SK-N-SH (cell line): ENCODE measurements around the gene TBL1XR1. TPM values are rescaled to one million over a fixed set of nuclear protein-coding genes. Genes with fewer than 3 reads are reported as not detected.

Experiments
- CTCF ChIA-PET: fragments of 300-600, 350-600 bp; formaldehyde crosslinking; extraction: SDS; loops from one replicate; lab custom pipeline; 2021; lab: Yijun Ruan, JAX
- POLR2A ChIA-PET: fragments of 350-600 bp; sonication (Branson Sonifier 250); formaldehyde crosslinking; extraction: SDS; loops from one replicate; lab custom pipeline; 2020; ENCODE audit warnings: antibody characterized with exemption, inconsistent platforms; lab: Yijun Ruan, JAX
- DNase-seq: peaks from one replicate; pipeline ENCODE4 v3.0.0; 2012
- H2AFZ ChIP-seq: fragments of 200-600 bp; sonication (generic); 2 replicates; pipeline ENCODE4 v1.8.1; 2016; ENCODE audit warnings: antibody characterized with exemption, mild to moderate bottlenecking, low read depth
- H3F3A ChIP-seq: fragments of 200-600 bp; sonication (generic); replicated peaks from 2 replicates; pipeline ENCODE3; 2016; ENCODE audit warnings: antibody characterized with exemption, mild to moderate bottlenecking; ENCODE audit not compliant: insufficient read depth
- H3K27ac ChIP-seq, 2 experiments: fragments of 200-500 bp in 1 of 2; fragments of 200-600 bp in 1 of 2; sonication (Bioruptor generic) in 1 of 2; sonication (generic), shearing (Covaris generic) in 1 of 2; 2 replicates each; pipeline versions ENCODE4 v1.5.1 to v1.6.1; 2014 to 2016; ENCODE audit warnings: low read depth in 2 of 2, inconsistent platforms in 1 of 2, low read length in 1 of 2, mild to moderate bottlenecking in 1 of 2, mixed read lengths in 1 of 2
- H3K27me3 ChIP-seq: fragments of 200-600 bp; sonication (generic), shearing (Covaris generic); 2 replicates; pipeline ENCODE4 v1.6.1; 2016; ENCODE audit warnings: mixed run types; ENCODE audit not compliant: insufficient read depth
- H3K36me3 ChIP-seq, 2 experiments: fragments of 200-500 bp in 1 of 2; fragments of 200-600 bp in 1 of 2; sonication (Bioruptor generic) in 1 of 2; sonication (generic) in 1 of 2; replicated peaks in 1 of 2; 2 replicates each; pipeline versions ENCODE3 to v1.5.1; 2014 to 2016; ENCODE audit warnings: low read length in 1 of 2, mild to moderate bottlenecking in 1 of 2; ENCODE audit not compliant: insufficient read depth in 2 of 2, control insufficient read depth in 1 of 2
- H3K4me1 ChIP-seq, 2 experiments: fragments of 200-500 bp in 1 of 2; fragments of 200-600 bp in 1 of 2; sonication (Bioruptor generic) in 1 of 2; sonication (generic), shearing (Covaris generic) in 1 of 2; 2 replicates each; pipeline versions ENCODE4 v1.5.1 to v1.6.1; 2014 to 2016; ENCODE audit warnings: low read depth in 1 of 2, low read length in 1 of 2, mixed run types in 1 of 2; ENCODE audit not compliant: insufficient read depth in 2 of 2, control insufficient read depth in 1 of 2
- H3K4me2 ChIP-seq: fragments of 200-600 bp; sonication (generic), shearing (Covaris generic); 2 replicates; pipeline ENCODE4 v1.6.1; 2017; ENCODE audit warnings: mixed run types
- H3K4me3 ChIP-seq, 2 experiments: fragments of 200-500 bp in 1 of 2; fragments of 200-600 bp in 1 of 2; sonication (Bioruptor generic) in 1 of 2; sonication (generic), shearing (Covaris generic) in 1 of 2; 2 replicates each; pipeline versions ENCODE4 v1.5.1 to v1.8.1; 2014 to 2016; ENCODE audit warnings: low read depth in 2 of 2, inconsistent platforms in 1 of 2, low read length in 1 of 2, mild to moderate bottlenecking in 1 of 2, mixed read lengths in 1 of 2, moderate library complexity in 1 of 2
- H3K79me2 ChIP-seq: fragments of 200-600 bp; sonication (generic); 2 replicates; pipeline ENCODE4 v1.8.1; 2017; ENCODE audit warnings: mild to moderate bottlenecking; ENCODE audit not compliant: insufficient read depth
- H3K9ac ChIP-seq: fragments of 200-600 bp; sonication (generic); 2 replicates; pipeline ENCODE4 v1.6.1; 2017; ENCODE audit warnings: mixed run types
- H3K9me2 ChIP-seq: fragments of 200-600 bp; sonication (generic); 2 replicates; pipeline ENCODE4 v1.6.1; 2017; ENCODE audit warnings: mixed run types
- H3K9me3 ChIP-seq: fragments of 200-600 bp; sonication (generic); 2 replicates; pipeline ENCODE4 v1.6.1; 2017; ENCODE audit warnings: mixed run types, mild to moderate bottlenecking, moderate library complexity
- H4K20me1 ChIP-seq: fragments of 200-600 bp; sonication (generic); 2 replicates; pipeline ENCODE4 v1.6.1; 2017; ENCODE audit warnings: mild to moderate bottlenecking, mixed run types; ENCODE audit not compliant: insufficient read depth
- ELF1 ChIP-seq: IDR thresholded peaks from 2 replicates; pipeline ENCODE4 v1.4.0; 2012
- EP300 ChIP-seq, 2 experiments: IDR thresholded peaks; 2 replicates each; pipeline versions ENCODE4 v1.4.0 to v1.6.1; 2012; ENCODE audit warnings: borderline replicate concordance in 1 of 2, low read depth in 1 of 2, low read length in 1 of 2
- FOSL2 ChIP-seq: IDR thresholded peaks from 2 replicates; pipeline ENCODE4 v1.4.0; 2012; ENCODE audit warnings: low read depth, mild to moderate bottlenecking, moderate library complexity, borderline replicate concordance
- FOXJ3 ChIP-seq: sonication (generic); formaldehyde crosslinking; IDR thresholded peaks from 2 replicates; pipeline ENCODE4 v1.5.1; 2020; ENCODE audit warnings: mild to moderate bottlenecking, missing genetic modification reagents
- GABPA ChIP-seq: IDR thresholded peaks from 2 replicates; pipeline ENCODE4 v1.4.0; 2012; ENCODE audit warnings: low read depth, mild to moderate bottlenecking
- NFIC ChIP-seq: IDR thresholded peaks from 2 replicates; pipeline ENCODE4 v1.4.0; 2012; ENCODE audit warnings: borderline replicate concordance
- RAD21 ChIP-seq: IDR thresholded peaks from 2 replicates; pipeline ENCODE4 v1.6.1; 2012; ENCODE audit warnings: mild to moderate bottlenecking, low read length
- RCOR1 ChIP-seq: fragments of 150-350 bp; IDR thresholded peaks from 2 replicates; pipeline ENCODE4 v1.6.1; 2017; ENCODE audit warnings: antibody characterized with exemption, low read length
- RXRA ChIP-seq: IDR thresholded peaks from 2 replicates; pipeline ENCODE4 v1.4.0; 2012; ENCODE audit warnings: low read depth, mild to moderate bottlenecking, borderline replicate concordance
- SIN3A ChIP-seq: IDR thresholded peaks from 2 replicates; pipeline ENCODE4 v1.6.1; 2012; ENCODE audit warnings: low read depth, mild to moderate bottlenecking, low read length, moderate library complexity, borderline replicate concordance
- TCF12 ChIP-seq: IDR thresholded peaks from 2 replicates; pipeline ENCODE4 v1.4.0; 2012
- TEAD4 ChIP-seq: IDR thresholded peaks from 2 replicates; pipeline ENCODE4 v1.4.0; 2012; ENCODE audit warnings: mild to moderate bottlenecking, borderline replicate concordance; ENCODE audit not compliant: insufficient read depth
- YY1 ChIP-seq: IDR thresholded peaks from 2 replicates; pipeline ENCODE4 v1.4.0; 2012; ENCODE audit warnings: low read depth, mild to moderate bottlenecking
- WGBS: methylation state at CpG from one replicate; pipeline ENCODE4 v1.1.6; 2017; ENCODE audit warnings: low lambda C conversion rate; 5-methylcytosine and 5-hydroxymethylcytosine counted together
- polyA plus RNA-seq, 3 experiments: library from polyadenylated mRNA; depleted of rRNA; stranded (reverse); fragments of >200 nt; gene quantifications; 2 replicates each; pipeline ENCODE4 v1.2.3, GENCODE V29; 2012
- TF ChIP-seq, protein P1 (sequence below): fragments of 200-600 bp; sonication (generic); IDR thresholded peaks from 2 replicates; pipeline ENCODE4 v1.6.1; 2017; ENCODE audit warnings: antibody characterized with exemption, mild to moderate bottlenecking, moderate library complexity
- TF ChIP-seq, protein P2 (sequence below): IDR thresholded peaks from 2 replicates; pipeline ENCODE4 v1.4.0; 2012; ENCODE audit warnings: low read depth, borderline replicate concordance
- TF ChIP-seq, protein P3 (sequence below): IDR thresholded peaks from 2 replicates; pipeline ENCODE4 v1.4.0; 2012; ENCODE audit warnings: low read depth
- TF ChIP-seq, protein P4 (sequence below): IDR thresholded peaks from 2 replicates; pipeline ENCODE4 v1.6.1; 2012; ENCODE audit warnings: mild to moderate bottlenecking, low read depth, low read length, moderate library complexity
- TF ChIP-seq, protein P5 (sequence below): IDR thresholded peaks from 2 replicates; pipeline ENCODE4; 2012

Gene TBL1XR1
- polyA plus RNA-seq, 1 of the 3 experiments (the other 2 are of a cell fraction), result 20.9 TPM

DNA sequence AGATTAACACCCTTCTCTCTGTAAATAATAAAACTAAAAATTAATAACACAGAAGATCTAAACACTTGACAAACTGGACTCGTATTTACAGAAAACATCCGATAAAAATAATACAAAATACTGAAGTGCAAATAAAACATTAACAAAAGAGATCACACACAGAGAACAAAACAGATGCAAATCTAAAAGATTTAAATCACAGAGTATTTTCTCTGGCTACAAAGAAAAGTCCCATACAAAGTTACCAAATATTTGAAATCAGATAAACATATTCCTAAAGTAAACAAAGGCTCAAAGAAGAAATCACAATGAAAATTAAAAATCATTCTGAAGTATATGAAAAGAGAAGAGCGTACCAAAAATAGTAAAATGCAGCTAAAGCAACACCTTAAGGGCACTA is 42.5 kb downstream of the TBL1XR1 start:
- Histone ChIP-seq H3K27ac (no peak overlapping the region), H2AFZ (no peak overlapping the region), H3K4me2 (no peak overlapping the region), H4K20me1 (peaks cover 87% of the 10 kb centered on the region), H3K27me3 (no peaks in the 10 kb centered on the region), H3K4me1 (peaks cover 14 to 18% of the 10 kb centered on the region in 2 experiments), H3K36me3 (no peaks in the 10 kb centered on the region), H3K9me2 (no peaks in the 10 kb centered on the region), H3F3A (peaks cover 11% of the 10 kb centered on the region), H3K4me3 (no peak overlapping the region), H3K9ac (no peak overlapping the region), H3K9me3 (no peaks in the 10 kb centered on the region), H3K79me2 (peaks cover 99% of the 10 kb centered on the region)
- DNase-seq, result no peak
- TF ChIP-seq RCOR1, result no peak
- TF ChIP-seq, protein P1, sequence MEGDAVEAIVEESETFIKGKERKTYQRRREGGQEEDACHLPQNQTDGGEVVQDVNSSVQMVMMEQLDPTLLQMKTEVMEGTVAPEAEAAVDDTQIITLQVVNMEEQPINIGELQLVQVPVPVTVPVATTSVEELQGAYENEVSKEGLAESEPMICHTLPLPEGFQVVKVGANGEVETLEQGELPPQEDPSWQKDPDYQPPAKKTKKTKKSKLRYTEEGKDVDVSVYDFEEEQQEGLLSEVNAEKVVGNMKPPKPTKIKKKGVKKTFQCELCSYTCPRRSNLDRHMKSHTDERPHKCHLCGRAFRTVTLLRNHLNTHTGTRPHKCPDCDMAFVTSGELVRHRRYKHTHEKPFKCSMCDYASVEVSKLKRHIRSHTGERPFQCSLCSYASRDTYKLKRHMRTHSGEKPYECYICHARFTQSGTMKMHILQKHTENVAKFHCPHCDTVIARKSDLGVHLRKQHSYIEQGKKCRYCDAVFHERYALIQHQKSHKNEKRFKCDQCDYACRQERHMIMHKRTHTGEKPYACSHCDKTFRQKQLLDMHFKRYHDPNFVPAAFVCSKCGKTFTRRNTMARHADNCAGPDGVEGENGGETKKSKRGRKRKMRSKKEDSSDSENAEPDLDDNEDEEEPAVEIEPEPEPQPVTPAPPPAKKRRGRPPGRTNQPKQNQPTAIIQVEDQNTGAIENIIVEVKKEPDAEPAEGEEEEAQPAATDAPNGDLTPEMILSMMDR, result no peak
- TF ChIP-seq, protein P2, sequence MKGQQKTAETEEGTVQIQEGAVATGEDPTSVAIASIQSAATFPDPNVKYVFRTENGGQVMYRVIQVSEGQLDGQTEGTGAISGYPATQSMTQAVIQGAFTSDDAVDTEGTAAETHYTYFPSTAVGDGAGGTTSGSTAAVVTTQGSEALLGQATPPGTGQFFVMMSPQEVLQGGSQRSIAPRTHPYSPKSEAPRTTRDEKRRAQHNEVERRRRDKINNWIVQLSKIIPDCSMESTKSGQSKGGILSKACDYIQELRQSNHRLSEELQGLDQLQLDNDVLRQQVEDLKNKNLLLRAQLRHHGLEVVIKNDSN, result no peak
- no peak for TF ChIP-seq RAD21
- TF ChIP-seq, protein P3, sequence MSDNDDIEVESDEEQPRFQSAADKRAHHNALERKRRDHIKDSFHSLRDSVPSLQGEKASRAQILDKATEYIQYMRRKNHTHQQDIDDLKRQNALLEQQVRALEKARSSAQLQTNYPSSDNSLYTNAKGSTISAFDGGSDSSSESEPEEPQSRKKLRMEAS, result no peak
- TF ChIP-seq FOXJ3 (CRISPR knock-in tag), result no peak
- TF ChIP-seq, protein P4, sequence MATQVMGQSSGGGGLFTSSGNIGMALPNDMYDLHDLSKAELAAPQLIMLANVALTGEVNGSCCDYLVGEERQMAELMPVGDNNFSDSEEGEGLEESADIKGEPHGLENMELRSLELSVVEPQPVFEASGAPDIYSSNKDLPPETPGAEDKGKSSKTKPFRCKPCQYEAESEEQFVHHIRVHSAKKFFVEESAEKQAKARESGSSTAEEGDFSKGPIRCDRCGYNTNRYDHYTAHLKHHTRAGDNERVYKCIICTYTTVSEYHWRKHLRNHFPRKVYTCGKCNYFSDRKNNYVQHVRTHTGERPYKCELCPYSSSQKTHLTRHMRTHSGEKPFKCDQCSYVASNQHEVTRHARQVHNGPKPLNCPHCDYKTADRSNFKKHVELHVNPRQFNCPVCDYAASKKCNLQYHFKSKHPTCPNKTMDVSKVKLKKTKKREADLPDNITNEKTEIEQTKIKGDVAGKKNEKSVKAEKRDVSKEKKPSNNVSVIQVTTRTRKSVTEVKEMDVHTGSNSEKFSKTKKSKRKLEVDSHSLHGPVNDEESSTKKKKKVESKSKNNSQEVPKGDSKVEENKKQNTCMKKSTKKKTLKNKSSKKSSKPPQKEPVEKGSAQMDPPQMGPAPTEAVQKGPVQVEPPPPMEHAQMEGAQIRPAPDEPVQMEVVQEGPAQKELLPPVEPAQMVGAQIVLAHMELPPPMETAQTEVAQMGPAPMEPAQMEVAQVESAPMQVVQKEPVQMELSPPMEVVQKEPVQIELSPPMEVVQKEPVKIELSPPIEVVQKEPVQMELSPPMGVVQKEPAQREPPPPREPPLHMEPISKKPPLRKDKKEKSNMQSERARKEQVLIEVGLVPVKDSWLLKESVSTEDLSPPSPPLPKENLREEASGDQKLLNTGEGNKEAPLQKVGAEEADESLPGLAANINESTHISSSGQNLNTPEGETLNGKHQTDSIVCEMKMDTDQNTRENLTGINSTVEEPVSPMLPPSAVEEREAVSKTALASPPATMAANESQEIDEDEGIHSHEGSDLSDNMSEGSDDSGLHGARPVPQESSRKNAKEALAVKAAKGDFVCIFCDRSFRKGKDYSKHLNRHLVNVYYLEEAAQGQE, result no peak
- no peak for TF ChIP-seq EP300 (IDR thresholded peaks at IDR 0.05; ENCODE audit: borderline replicate concordance in 1 of 2, low read depth in 1 of 2, low read length in 1 of 2)
- 95% methylated on average over 3 of the region's 3 CpGs for WGBS
- POLR2A ChIA-PET, result no interaction called here
- CTCF ChIA-PET, result no interaction called here

DNA sequence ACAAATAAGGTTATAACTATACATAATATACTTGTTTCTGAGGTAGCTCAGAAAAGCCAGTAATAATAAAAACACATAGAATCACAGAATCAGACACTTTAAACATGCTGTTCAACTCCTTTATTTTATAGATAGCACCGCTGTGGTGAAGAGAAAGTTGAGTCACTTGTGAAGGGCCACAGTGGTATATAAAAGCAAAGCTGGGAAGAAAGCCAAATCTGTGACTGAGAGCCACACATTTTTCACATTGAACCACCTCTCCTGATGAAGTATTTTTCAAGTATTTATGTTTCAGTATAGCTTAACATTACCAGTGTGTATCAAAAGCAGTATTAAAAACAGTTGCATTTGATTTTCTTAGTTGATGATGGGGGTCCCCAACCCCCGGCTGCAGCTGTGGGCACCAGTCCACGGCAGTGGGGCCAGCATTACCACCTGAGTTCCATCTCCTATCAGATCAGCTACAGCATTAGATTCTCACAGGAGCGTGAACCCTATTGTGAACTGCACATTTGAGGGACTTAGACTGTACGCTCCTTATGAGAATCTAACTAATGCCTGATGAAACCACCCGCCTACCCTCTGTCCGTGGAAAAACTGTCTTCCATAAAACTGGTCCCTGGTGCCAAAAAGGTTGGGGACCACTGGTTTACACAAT is 46.2 kb downstream of the TBL1XR1 start:
- Histone ChIP-seq H3K4me2 (peak overlapping the region; percentile 46), H3K79me2 (peaks cover 99% of the 10 kb centered on the region), H3K36me3 (peaks cover 0 to 6% of the 10 kb centered on the region in 2 experiments), H3K9ac (no peak overlapping the region), H3K4me3 (no peak overlapping the region), H2AFZ (no peak overlapping the region), H3K4me1 (peaks cover 21 to 36% of the 10 kb centered on the region in 2 experiments), H3K27ac (peak overlapping the region; percentile 55 to 62; a peak in 3 of 4 replicates), H4K20me1 (peaks cover 94% of the 10 kb centered on the region), H3K27me3 (no peaks in the 10 kb centered on the region), H3K9me2 (no peaks in the 10 kb centered on the region), H3F3A (peaks cover 27% of the 10 kb centered on the region), H3K9me3 (no peaks in the 10 kb centered on the region)
- ChIA-PET POLR2A (no interaction called here), CTCF (interaction anchor here (1.4 kb wide), 1 partner anchor 11 kb away, joined by 7 read pairs; no protein-coding TSS in a partner anchor)
- 58% methylated on average over 6 of the region's 7 CpGs for WGBS
- TF ChIP-seq TCF12, result peak; percentile 34; the same call in 1 of the 2 replicates
- TF ChIP-seq RXRA, result no peak
- 0 out of 2 replicates have a peak, but pooled peaks have one; percentile 22 for TF ChIP-seq TEAD4
- no peak for TF ChIP-seq ELF1
- TF ChIP-seq SIN3A, result no peak
- TF ChIP-seq NFIC, result peak; percentile 86; the same call in 1 of the 2 replicates
- TF ChIP-seq, protein P5, sequence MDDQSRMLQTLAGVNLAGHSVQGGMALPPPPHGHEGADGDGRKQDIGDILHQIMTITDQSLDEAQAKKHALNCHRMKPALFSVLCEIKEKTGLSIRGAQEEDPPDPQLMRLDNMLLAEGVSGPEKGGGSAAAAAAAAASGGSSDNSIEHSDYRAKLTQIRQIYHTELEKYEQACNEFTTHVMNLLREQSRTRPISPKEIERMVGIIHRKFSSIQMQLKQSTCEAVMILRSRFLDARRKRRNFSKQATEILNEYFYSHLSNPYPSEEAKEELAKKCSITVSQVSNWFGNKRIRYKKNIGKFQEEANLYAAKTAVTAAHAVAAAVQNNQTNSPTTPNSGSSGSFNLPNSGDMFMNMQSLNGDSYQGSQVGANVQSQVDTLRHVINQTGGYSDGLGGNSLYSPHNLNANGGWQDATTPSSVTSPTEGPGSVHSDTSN, result peak; percentile 29; the same call in 1 of the 2 replicates
- peak; percentile 60; the same call in 1 of the 2 replicates for TF ChIP-seq FOSL2
- no peak for TF ChIP-seq RAD21
- TF ChIP-seq YY1, result no peak
- TF ChIP-seq GABPA, result no peak
- no peak for DNase-seq
